ENCODE results near the gene TNFRSF4. TPM values are rescaled to one million over a fixed set of nuclear protein-coding genes. Genes with fewer than 3 reads are reported as not detected.
A peak's percentile ranks its signal among the peaks of the same experiment; 100 is the strongest.

TNFRSF4 gene
- total and polyA plus RNA-seq, 2 of the 13 experiments (the other 11 are each of a cell fraction or from before 2014, with no cell fraction given) = not detected

- in situ Hi-C loops (cut with HindIII; ENCODE audit: extremely low pct_ligation_motif_present, low pct_unique_long_range_greater_than_20kb) = no loop called here
- no peaks in the 10 kb centered on the region for H3K79me2 ChIP-seq (ENCODE audit: insufficient read depth, low read length)
- DNase-seq (ENCODE audit: low spot score) (no peak), ATAC-seq (peak; percentile 5; the same call in 1 of the 3 replicates), FAIRE-seq (no peak)
- peaks cover 56% of the 10 kb centered on the region for H3K4me1 ChIP-seq (ENCODE audit: insufficient read depth, low read length)
- peak overlapping the region; percentile 47 to 68 (median 67) for H3K4me3 ChIP-seq (replicated peaks in 1 of 3; ENCODE audit: insufficient read depth in 1 of 3, low read depth in 2 of 3, low read length in 3 of 3)
- no peaks in the 10 kb centered on the region for H3K27me3 ChIP-seq (ENCODE audit: control insufficient read depth in 1 of 2, insufficient read depth in 2 of 2, low read length in 2 of 2)
- H4K20me1 ChIP-seq (ENCODE audit: insufficient read depth, low read length) = no peaks in the 10 kb centered on the region
- BruUV-seq (replicated peaks) = no TSS peak
- H3K36me3 ChIP-seq (replicated peaks in 1 of 2; ENCODE audit: control insufficient read depth in 1 of 2, insufficient read depth in 2 of 2, low read length in 2 of 2) = no peaks in the 10 kb centered on the region
- no peak overlapping the region for H2AFZ ChIP-seq (ENCODE audit: low read length)
- intact Hi-C loops (cut with micrococcal nuclease; ENCODE audit: unreplicated experiment) = no loop called here
- ChIA-PET CTCF (ENCODE audit: low intra/inter-chr PET ratio, low total read pairs) (no interaction called here), POLR2A (interaction anchor here (1.4 to 7.4 kb wide), 12 partner anchors 9 to 159 kb away, joined by 4 to 93 read pairs (median 7); partner anchors contain the start of genes AGRN and SDF4)
- WGBS (ENCODE audit: low lambda C conversion rate) = 16% methylated on average over 6 of the region's 12 CpGs
- peak overlapping the region; percentile 25 for H3K27ac ChIP-seq (ENCODE audit: extremely low read length, insufficient read depth, low read length)
- H3K9me3 ChIP-seq (ENCODE audit: low read length) = no peaks in the 10 kb centered on the region
- peak overlapping the region; percentile 63 for H3K9ac ChIP-seq (ENCODE audit: insufficient read depth, low read depth, low read length)
- peak overlapping the region; percentile 82 for H3K4me2 ChIP-seq (ENCODE audit: low read depth, low read length)
- TF ChIP-seq MEIS1 (CRISPR knock-in tag; IDR thresholded peaks at IDR 0.05; ENCODE audit: borderline replicate concordance) = 0 out of 2 replicates have a peak, but pooled peaks have one; percentile 53
- no peak for TF ChIP-seq GTF3A (CRISPR knock-in tag; conservative IDR thresholded peaks at IDR 0.05)
- TF ChIP-seq ZFP41 (CRISPR knock-in tag; IDR thresholded peaks at IDR 0.05; ENCODE audit: borderline replicate concordance) = no peak
- TF ChIP-seq SMAD3 (CRISPR knock-in tag; IDR thresholded peaks at IDR 0.05) = no peak
- TF ChIP-seq, protein P1, sequence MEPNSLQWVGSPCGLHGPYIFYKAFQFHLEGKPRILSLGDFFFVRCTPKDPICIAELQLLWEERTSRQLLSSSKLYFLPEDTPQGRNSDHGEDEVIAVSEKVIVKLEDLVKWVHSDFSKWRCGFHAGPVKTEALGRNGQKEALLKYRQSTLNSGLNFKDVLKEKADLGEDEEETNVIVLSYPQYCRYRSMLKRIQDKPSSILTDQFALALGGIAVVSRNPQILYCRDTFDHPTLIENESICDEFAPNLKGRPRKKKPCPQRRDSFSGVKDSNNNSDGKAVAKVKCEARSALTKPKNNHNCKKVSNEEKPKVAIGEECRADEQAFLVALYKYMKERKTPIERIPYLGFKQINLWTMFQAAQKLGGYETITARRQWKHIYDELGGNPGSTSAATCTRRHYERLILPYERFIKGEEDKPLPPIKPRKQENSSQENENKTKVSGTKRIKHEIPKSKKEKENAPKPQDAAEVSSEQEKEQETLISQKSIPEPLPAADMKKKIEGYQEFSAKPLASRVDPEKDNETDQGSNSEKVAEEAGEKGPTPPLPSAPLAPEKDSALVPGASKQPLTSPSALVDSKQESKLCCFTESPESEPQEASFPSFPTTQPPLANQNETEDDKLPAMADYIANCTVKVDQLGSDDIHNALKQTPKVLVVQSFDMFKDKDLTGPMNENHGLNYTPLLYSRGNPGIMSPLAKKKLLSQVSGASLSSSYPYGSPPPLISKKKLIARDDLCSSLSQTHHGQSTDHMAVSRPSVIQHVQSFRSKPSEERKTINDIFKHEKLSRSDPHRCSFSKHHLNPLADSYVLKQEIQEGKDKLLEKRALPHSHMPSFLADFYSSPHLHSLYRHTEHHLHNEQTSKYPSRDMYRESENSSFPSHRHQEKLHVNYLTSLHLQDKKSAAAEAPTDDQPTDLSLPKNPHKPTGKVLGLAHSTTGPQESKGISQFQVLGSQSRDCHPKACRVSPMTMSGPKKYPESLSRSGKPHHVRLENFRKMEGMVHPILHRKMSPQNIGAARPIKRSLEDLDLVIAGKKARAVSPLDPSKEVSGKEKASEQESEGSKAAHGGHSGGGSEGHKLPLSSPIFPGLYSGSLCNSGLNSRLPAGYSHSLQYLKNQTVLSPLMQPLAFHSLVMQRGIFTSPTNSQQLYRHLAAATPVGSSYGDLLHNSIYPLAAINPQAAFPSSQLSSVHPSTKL (CRISPR knock-in tag; IDR thresholded peaks at IDR 0.05) = no peak
- no peak for TF ChIP-seq ZNF263 (CRISPR knock-in tag; IDR thresholded peaks at IDR 0.05)
- TF ChIP-seq MIER3 (CRISPR knock-in tag; IDR thresholded peaks at IDR 0.05; ENCODE audit: borderline replicate concordance) = no peak
- peak; percentile 48 for TF ChIP-seq TEAD3 (CRISPR knock-in tag; optimal IDR thresholded peaks at IDR 0.05; ENCODE audit: borderline replicate concordance)
- no peak for TF ChIP-seq ONECUT2 (CRISPR knock-in tag; IDR thresholded peaks at IDR 0.05)
- TF ChIP-seq ZNF335 (CRISPR knock-in tag; IDR thresholded peaks at IDR 0.05) = peak; percentile 35; the same call in 1 of the 2 replicates
- no peak for TF ChIP-seq ZNF644 (CRISPR knock-in tag; IDR thresholded peaks at IDR 0.05; ENCODE audit: low read depth)
- 0 out of 2 replicates have a peak, but pooled peaks have one; percentile 14 for TF ChIP-seq ZNF446 (CRISPR knock-in tag; IDR thresholded peaks at IDR 0.05)
- no peak for TF ChIP-seq NFAT5 (CRISPR knock-in tag; IDR thresholded peaks at IDR 0.05)
- TF ChIP-seq IKZF5 (CRISPR knock-in tag; IDR thresholded peaks at IDR 0.05) = no peak
Measured at GRCh38 chr1:1165485-1165884, 48.5 kb downstream of the TNFRSF4 start.
